Measurements from ENCODE around the gene ECSIT. TPM values are rescaled to one million over a fixed set of nuclear protein-coding genes. Genes with fewer than 3 reads are reported as not detected.
"Not testable (repeated sequence)": the region's sequence is repeated elsewhere in the genome, so short reads cannot be mapped to it uniquely, and the experiment has no call there.

The ECSIT gene
- total RNA-seq, 1 experiment from 2014 or later, result 56.4 TPM

DNA sequence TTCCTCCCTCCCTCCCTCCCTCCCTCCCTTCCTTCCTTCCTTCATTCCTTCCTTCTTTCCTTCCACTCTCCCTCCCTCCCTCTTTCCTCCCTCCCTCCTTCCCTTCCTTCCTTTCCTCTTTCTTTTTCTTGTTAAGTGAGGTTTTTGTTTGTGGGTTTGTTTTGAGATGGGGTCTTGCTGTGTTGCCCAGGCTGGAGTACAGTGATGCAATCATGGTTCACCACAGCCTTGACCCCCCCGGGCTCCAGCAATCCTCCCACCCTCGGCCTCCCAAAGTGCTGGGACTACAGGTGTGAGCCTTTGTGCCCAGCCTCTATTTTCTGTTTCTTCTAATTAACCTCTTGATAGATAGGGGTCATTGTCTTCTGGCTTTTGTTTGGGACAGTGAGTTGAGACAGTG, 67.5 kb downstream of the ECSIT start:
- ChIA-PET POLR2A (no interaction called here), CTCF (no interaction called here)
- no peak for ATAC-seq
- no peak for DNase-seq (ENCODE audit: low spot score)
- H3K4me3 Mint-ChIP-seq, result no peak overlapping the region
- H3K27ac Mint-ChIP-seq, result no peak overlapping the region
- TF ChIP-seq ZNF232 (CRISPR knock-in tag; IDR thresholded peaks at IDR 0.05), result no peak
- TF ChIP-seq ZNF121 (CRISPR knock-in tag; IDR thresholded peaks at IDR 0.05), result peak; percentile 46; the same call in 1 of the 2 replicates
- peaks cover 16% of the 10 kb centered on the region for H3K4me1 Mint-ChIP-seq
- no peaks in the 10 kb centered on the region for H3K27me3 Mint-ChIP-seq (ENCODE audit: low read depth)
- H3K9me3 Mint-ChIP-seq, result no peaks in the 10 kb centered on the region
- no peaks in the 10 kb centered on the region for H3K36me3 Mint-ChIP-seq

DNA sequence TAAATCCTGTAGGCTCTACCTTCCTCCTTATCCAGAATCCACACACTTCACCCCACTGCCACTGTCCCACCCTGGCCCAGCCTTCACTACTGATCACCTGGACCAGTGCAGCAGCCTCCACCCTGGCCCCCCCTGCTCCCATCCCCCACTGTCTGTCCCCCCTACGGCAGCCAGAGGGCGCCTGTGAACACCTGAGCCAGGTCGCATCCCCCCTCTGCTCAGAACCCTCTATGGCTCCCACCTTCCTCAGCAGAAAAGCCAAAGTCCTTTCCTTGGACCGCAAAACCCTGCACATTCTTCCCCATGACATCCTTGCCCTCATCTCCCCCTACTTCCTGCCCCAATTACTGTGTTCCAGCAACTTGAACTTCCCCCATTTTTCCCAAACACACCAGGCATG, 68.7 kb downstream of the ECSIT start:
- H3K4me1 Mint-ChIP-seq, result peaks cover 5% of the 10 kb centered on the region
- peak; percentile 46 for DNase-seq (ENCODE audit: low spot score)

DNA sequence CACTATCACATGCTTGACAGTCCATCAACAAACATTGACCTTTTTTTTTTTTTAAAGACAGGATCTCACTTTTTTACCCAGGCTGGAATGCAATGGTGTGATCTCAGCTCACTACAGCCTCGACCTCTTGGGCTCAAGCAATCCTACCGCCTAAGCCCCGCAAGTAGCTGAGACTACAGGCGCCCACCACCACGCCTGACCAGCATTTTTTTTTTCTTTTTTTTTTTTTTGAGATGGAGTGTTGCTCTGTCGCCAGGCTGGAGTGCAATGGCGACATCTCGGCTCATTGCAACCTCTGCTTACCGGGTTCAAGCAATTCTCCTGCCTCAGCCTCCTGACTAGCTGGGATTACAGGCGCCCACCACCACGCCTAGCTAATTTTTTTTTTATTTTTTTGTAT, 70.0 kb downstream of the ECSIT start:
- H3K27me3 Mint-ChIP-seq (ENCODE audit: low read depth); H3K4me3 Mint-ChIP-seq; H3K27ac Mint-ChIP-seq; H3K9me3 Mint-ChIP-seq; POLR2A ChIA-PET; DNase-seq (ENCODE audit: low spot score); H3K36me3 Mint-ChIP-seq; H3K4me1 Mint-ChIP-seq; ATAC-seq: not testable (repeated sequence)
- CTCF ChIA-PET, result interaction anchor here (0.9 to 2.4 kb wide), 3 partner anchors 23 to 98 kb away, joined by 3 to 10 read pairs (median 7); partner anchors contain the start of gene ELAVL3

More for the DNA sequence above, 68.7 kb downstream of the ECSIT start:
- Mint-ChIP-seq H3K27me3 (ENCODE audit: low read depth) (no peaks in the 10 kb centered on the region), H3K9me3 (no peaks in the 10 kb centered on the region), H3K4me3 (no peak overlapping the region), H3K36me3 (no peaks in the 10 kb centered on the region), H3K27ac (no peak overlapping the region)
- POLR2A ChIA-PET, result no interaction called here
- ATAC-seq, result no peak
- CTCF ChIA-PET, result no interaction called here
- TF ChIP-seq, protein P1, sequence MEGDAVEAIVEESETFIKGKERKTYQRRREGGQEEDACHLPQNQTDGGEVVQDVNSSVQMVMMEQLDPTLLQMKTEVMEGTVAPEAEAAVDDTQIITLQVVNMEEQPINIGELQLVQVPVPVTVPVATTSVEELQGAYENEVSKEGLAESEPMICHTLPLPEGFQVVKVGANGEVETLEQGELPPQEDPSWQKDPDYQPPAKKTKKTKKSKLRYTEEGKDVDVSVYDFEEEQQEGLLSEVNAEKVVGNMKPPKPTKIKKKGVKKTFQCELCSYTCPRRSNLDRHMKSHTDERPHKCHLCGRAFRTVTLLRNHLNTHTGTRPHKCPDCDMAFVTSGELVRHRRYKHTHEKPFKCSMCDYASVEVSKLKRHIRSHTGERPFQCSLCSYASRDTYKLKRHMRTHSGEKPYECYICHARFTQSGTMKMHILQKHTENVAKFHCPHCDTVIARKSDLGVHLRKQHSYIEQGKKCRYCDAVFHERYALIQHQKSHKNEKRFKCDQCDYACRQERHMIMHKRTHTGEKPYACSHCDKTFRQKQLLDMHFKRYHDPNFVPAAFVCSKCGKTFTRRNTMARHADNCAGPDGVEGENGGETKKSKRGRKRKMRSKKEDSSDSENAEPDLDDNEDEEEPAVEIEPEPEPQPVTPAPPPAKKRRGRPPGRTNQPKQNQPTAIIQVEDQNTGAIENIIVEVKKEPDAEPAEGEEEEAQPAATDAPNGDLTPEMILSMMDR (IDR thresholded peaks at IDR 0.05), result 0 out of 2 replicates have a peak, but pooled peaks have one; percentile 27
- TF ChIP-seq, protein P2, sequence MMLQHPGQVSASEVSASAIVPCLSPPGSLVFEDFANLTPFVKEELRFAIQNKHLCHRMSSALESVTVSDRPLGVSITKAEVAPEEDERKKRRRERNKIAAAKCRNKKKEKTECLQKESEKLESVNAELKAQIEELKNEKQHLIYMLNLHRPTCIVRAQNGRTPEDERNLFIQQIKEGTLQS (CRISPR knock-in tag; conservative IDR thresholded peaks at IDR 0.05), result no peak
- TF ChIP-seq GTF2I (CRISPR knock-in tag; conservative IDR thresholded peaks at IDR 0.05), result peak; percentile 94

DNA sequence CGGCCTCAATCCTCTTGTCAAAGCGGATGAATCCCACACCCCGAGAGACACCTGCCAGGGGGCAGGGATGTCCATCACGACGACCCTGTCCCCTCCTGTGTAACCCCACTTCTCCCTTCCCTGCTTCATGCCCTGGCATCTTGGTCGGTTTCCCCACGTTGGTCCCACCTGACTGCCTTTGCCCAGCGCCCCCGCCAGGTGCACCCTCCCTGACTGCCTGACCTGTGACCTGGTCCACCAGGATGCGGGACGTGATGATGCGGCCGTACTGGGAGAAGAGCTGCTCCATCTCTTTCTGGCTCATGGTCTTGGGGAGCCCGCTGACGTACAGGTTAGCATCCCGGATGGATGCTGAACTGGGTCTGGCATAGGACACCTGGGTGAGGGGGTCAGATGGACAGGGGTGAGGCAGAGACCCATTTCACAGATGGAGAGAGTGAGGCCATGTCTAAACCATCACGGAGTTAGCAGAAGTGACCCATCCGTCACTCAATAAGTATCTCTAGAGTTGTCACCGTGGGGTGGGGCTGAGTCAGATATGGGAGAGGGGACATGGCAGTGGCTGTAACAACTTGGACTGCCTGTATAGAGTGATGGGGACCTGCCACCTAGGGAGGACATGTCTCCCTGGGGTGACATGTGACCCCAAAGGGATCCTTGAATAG, 70.6 kb downstream of the ECSIT start:
- Mint-ChIP-seq H3K27ac (no peak overlapping the region), H3K4me1 (peaks cover 10% of the 10 kb centered on the region), H3K36me3 (no peaks in the 10 kb centered on the region), H3K4me3 (no peak overlapping the region), H3K27me3 (ENCODE audit: low read depth) (no peaks in the 10 kb centered on the region), H3K9me3 (no peaks in the 10 kb centered on the region)
- ChIA-PET POLR2A (interaction anchor here (0.8 kb wide), 1 partner anchor 21 kb away, joined by 3 read pairs; no protein-coding TSS in a partner anchor), CTCF (interaction anchor here (0.9 to 2.4 kb wide), 3 partner anchors 24 to 97 kb away, joined by 3 to 10 read pairs (median 7); partner anchors contain the start of gene ELAVL3)
- DNase-seq (ENCODE audit: low spot score) (no peak), ATAC-seq (no peak)
- TF ChIP-seq, protein P3, sequence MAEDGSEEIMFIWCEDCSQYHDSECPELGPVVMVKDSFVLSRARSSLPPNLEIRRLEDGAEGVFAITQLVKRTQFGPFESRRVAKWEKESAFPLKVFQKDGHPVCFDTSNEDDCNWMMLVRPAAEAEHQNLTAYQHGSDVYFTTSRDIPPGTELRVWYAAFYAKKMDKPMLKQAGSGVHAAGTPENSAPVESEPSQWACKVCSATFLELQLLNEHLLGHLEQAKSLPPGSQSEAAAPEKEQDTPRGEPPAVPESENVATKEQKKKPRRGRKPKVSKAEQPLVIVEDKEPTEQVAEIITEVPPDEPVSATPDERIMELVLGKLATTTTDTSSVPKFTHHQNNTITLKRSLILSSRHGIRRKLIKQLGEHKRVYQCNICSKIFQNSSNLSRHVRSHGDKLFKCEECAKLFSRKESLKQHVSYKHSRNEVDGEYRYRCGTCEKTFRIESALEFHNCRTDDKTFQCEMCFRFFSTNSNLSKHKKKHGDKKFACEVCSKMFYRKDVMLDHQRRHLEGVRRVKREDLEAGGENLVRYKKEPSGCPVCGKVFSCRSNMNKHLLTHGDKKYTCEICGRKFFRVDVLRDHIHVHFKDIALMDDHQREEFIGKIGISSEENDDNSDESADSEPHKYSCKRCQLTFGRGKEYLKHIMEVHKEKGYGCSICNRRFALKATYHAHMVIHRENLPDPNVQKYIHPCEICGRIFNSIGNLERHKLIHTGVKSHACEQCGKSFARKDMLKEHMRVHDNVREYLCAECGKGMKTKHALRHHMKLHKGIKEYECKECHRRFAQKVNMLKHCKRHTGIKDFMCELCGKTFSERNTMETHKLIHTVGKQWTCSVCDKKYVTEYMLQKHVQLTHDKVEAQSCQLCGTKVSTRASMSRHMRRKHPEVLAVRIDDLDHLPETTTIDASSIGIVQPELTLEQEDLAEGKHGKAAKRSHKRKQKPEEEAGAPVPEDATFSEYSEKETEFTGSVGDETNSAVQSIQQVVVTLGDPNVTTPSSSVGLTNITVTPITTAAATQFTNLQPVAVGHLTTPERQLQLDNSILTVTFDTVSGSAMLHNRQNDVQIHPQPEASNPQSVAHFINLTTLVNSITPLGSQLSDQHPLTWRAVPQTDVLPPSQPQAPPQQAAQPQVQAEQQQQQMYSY (CRISPR knock-in tag; IDR thresholded peaks at IDR 0.05), result no peak

DNA sequence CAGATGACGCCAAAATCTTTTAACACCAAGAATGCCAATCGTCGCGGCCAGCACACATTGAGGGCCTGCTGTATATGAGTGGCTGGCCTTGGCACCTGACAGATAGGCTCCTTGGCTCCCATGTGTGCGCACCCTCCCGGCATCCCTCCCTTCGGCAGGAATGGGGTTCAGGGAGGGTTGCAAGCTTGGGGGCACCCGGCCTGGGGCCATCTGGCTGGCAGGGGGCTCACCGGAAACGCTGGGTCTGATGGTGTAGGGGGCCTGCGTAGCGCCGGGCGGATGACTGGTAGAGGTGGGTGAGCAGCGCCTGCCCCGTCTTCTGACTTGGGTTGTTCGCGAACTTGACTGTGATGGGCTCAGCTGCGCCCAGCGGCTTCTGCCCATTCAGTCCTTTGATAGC, 71.1 kb downstream of the ECSIT start:
- Mint-ChIP-seq H3K4me3 (no peak overlapping the region), H3K27ac (no peak overlapping the region), H3K4me1 (peaks cover 13% of the 10 kb centered on the region), H3K36me3 (no peaks in the 10 kb centered on the region), H3K27me3 (ENCODE audit: low read depth) (no peaks in the 10 kb centered on the region), H3K9me3 (no peaks in the 10 kb centered on the region)
- ChIA-PET POLR2A (interaction anchor here (0.8 kb wide), 1 partner anchor 22 kb away, joined by 3 read pairs; no protein-coding TSS in a partner anchor), CTCF (interaction anchor here (0.7 to 2.4 kb wide), 4 partner anchors 22 to 75 kb away, joined by 3 to 7 read pairs (median 3); partner anchors contain the start of genes ELAVL3, ODAD3 and PRKCSH)
- DNase-seq (ENCODE audit: low spot score), result no peak
- TF ChIP-seq SP1 (CRISPR knock-in tag; conservative IDR thresholded peaks at IDR 0.05), result no peak
- no peak for TF ChIP-seq ZNF317 (CRISPR knock-in tag; IDR thresholded peaks at IDR 0.05; ENCODE audit: borderline replicate concordance, low read depth)
- TF ChIP-seq ETV6 (CRISPR knock-in tag; IDR thresholded peaks at IDR 0.05), result no peak
- TF ChIP-seq, protein P4, sequence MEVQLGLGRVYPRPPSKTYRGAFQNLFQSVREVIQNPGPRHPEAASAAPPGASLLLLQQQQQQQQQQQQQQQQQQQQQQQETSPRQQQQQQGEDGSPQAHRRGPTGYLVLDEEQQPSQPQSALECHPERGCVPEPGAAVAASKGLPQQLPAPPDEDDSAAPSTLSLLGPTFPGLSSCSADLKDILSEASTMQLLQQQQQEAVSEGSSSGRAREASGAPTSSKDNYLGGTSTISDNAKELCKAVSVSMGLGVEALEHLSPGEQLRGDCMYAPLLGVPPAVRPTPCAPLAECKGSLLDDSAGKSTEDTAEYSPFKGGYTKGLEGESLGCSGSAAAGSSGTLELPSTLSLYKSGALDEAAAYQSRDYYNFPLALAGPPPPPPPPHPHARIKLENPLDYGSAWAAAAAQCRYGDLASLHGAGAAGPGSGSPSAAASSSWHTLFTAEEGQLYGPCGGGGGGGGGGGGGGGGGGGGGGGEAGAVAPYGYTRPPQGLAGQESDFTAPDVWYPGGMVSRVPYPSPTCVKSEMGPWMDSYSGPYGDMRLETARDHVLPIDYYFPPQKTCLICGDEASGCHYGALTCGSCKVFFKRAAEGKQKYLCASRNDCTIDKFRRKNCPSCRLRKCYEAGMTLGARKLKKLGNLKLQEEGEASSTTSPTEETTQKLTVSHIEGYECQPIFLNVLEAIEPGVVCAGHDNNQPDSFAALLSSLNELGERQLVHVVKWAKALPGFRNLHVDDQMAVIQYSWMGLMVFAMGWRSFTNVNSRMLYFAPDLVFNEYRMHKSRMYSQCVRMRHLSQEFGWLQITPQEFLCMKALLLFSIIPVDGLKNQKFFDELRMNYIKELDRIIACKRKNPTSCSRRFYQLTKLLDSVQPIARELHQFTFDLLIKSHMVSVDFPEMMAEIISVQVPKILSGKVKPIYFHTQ (CRISPR knock-in tag; IDR thresholded peaks at IDR 0.05), result no peak
- TF ChIP-seq GRHL2 (CRISPR knock-in tag; IDR thresholded peaks at IDR 0.05; ENCODE audit: insufficient replicate concordance, severe bottlenecking), result no peak
- ATAC-seq, result no peak
